KOPT-K1 (cell line): ENCODE results near the gene CISD3.
A peak's percentile ranks its signal among the peaks of the same experiment; 100 is the strongest.

Experiments used
- H3K27ac ChIP-seq: fragments of 200-600 bp; sonication (generic); 2 replicates; pipeline ENCODE4 v1.5.1; 2016; ENCODE audit warnings: antibody characterized with exemption, mild to moderate bottlenecking, low read depth, low read length; ENCODE audit not compliant: poor library complexity, severe bottlenecking
- H3K36me3 ChIP-seq: fragments of 200-600 bp; sonication (generic); 2 replicates; pipeline ENCODE4 v1.5.1; 2017; ENCODE audit warnings: antibody characterized with exemption, mild to moderate bottlenecking, low read length, moderate library complexity; ENCODE audit not compliant: insufficient read depth
- H3K9me3 ChIP-seq: fragments of 200-600 bp; sonication (generic); 2 replicates; pipeline ENCODE4 v1.5.1; 2017; ENCODE audit warnings: antibody characterized with exemption, low read length, mild to moderate bottlenecking; ENCODE audit not compliant: insufficient read depth, poor library complexity, severe bottlenecking

The CISD3 gene

DNA sequence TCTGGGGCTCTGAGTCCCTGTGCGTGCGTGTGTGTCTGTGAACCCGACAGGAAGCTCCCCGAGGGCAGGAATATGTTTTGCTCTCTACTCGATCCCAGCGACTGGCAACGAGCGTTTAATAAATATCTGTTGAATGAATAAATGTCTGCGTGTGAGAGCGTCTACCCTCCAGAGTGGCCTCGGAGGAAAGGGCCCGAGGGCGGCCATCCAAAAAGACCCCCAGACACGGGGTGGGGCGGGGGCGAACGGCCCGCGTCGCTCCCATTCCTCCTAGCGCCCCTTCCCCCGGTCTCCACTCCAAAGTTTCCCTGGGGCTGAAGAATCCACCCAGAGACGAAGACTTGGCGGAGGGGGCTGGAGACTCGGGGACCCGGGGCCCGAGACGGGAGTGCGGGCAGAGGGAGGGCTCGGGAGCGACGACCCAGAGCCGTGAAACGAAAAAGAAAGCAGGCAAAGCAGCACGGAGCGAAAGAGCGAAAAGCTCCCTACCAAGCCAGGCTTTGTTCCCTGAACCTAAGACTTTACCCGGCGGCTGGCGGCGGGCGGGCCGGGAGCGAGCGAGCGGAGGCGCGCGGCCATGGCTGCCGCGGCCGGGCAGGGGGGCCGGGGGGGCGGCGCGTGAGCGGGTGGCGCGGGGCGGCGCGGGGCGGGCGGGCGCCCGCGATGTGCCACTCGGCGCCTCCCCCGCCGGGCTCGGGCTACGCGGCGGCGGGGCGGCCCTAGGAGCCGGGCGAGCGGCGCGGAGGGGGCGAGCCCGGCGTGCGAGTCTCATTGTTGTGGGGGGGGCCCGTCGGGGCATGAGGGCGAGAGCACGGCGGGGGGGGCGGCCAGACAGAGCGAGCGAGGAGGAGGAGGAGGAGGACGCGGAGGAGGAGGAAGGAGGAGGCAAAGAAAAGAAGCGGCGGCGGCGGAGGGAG, 25.3 kb upstream of the CISD3 start, which contains the start of gene MLLT6:
Gene MLLT6, plus strand, starts transcription at position 668 of the 917 bp plus-strand sequence. CDS start 360 bp downstream, outside the sequence.
- Histone ChIP-seq H3K27ac (peak within 1 kb of the TSS; percentile 97), H3K9me3 (no peaks in the 10 kb centered on the region), H3K36me3 (peaks cover 28% of the 10 kb centered on the region)

DNA sequence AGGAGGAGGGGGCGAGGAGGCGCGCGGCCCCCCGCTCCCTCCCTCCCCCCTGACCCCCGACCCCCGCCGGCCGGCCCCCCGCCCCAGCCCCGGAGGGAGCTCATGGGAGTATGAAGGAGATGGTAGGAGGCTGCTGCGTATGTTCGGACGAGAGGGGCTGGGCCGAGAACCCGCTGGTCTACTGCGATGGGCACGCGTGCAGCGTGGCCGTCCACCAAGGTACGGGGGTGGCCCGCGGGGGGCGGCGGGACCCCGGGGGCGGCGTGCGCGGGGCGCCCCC, 24.7 kb upstream of the CISD3 start:
- Histone ChIP-seq H3K36me3 (peaks cover 34% of the 10 kb centered on the region), H3K27ac (peak overlapping the region; percentile 97), H3K9me3 (no peaks in the 10 kb centered on the region)

DNA sequence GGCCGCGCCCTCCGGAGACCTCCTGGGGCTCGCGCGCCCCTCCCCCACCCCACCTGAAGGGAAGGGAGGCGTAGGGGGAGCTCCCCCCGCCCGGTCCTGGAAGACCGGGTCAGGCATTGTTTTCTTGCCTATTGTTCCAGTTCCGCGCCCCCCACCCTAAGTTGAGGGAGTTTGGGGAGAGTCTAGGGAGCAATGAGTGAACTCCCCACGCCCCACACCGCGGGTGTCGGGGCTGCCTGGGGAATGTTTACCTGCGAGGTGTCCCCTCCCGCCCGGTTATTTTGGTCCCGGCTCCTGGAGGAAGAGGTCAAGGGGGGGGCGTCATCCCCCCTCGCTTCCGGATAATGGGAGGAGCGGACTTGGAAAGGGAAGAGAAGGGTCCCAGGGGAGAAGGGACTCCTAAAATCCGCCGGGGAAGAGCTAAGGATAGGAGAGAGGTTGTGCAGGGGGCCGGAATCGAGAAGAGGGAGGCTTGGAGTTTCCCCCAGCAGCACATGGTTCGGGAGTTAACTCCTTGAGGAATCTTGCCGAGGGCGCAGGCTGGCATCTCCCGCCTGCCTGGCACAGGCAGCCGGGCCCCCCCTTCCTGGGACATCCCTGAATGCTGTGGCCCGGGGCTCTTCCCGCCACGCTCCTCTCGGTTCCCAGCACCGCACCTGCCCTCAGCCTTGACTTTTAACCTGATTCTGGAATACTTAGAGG, 24.2 kb upstream of the CISD3 start:
- H3K27ac ChIP-seq = peak overlapping the region; percentile 97
- H3K36me3 ChIP-seq = peaks cover 39% of the 10 kb centered on the region
- no peaks in the 10 kb centered on the region for H3K9me3 ChIP-seq

DNA sequence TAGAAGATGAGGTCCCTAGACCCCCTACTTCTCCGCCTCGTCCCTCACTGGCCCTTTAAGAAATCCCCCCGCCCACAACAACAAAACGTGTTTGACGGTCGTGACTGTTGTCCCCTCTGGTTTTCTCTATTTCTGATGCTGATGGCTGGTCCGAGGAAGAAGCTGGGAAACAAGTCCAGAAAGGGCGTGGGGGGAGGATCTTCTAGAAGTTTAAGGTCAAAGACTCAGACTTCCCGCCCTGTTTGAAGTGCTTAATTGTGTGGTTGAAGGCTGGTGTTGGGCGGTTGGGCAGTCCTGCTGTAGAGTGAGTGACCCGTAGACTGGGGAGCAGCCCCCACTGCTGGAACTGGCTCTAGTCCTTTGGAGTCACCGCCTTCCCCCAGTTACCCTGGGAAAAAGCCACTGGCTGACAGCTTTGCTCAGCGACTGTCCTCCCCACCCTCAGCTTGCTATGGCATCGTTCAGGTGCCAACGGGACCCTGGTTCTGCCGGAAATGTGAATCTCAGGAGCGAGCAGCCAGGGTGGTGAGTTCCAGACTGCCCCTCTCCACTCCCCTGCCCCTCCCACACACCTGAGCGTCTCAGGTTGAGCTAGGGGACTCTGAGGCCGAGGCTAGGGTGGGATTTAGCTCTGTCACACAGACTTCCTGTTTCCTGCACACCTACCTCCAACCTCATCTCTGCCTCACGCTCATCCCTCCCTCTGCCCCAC, 23.5 kb upstream of the CISD3 start:
- no peaks in the 10 kb centered on the region for H3K9me3 ChIP-seq
- peak overlapping the region; percentile 97 for H3K27ac ChIP-seq
- H3K36me3 ChIP-seq = peaks cover 46% of the 10 kb centered on the region

DNA sequence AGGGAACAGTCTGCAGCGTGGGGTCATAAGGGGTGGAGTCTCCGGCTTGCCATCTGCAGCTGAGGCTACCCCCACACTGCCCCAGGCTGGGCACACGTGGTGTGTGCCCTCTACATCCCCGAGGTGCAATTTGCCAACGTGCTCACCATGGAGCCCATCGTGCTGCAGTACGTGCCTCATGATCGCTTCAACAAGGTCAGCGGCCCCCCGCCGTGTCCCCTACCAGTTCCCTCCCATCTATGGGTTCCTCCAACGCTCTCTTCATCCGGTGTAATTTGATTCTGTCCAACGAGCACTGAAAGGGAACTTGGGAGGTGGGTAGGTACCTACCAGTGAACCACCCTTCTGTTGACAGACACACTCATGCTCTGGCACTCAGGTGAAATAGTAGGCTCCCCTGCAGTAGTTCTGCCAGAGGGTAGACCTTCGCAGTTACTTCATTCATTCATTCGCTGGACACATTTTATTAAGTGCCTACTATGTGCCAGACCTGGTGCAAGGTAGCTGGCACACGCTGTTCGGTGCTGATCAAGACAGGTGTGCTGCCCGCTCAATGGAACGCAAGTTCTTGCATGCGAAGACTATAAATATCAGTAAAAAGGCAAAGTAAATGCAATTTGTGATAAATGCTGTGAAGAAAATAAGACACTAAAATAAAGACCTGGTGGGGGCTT, 22.3 kb upstream of the CISD3 start:
- Histone ChIP-seq H3K36me3 (peaks cover 57% of the 10 kb centered on the region), H3K27ac (no peak overlapping the region), H3K9me3 (no peaks in the 10 kb centered on the region)

DNA sequence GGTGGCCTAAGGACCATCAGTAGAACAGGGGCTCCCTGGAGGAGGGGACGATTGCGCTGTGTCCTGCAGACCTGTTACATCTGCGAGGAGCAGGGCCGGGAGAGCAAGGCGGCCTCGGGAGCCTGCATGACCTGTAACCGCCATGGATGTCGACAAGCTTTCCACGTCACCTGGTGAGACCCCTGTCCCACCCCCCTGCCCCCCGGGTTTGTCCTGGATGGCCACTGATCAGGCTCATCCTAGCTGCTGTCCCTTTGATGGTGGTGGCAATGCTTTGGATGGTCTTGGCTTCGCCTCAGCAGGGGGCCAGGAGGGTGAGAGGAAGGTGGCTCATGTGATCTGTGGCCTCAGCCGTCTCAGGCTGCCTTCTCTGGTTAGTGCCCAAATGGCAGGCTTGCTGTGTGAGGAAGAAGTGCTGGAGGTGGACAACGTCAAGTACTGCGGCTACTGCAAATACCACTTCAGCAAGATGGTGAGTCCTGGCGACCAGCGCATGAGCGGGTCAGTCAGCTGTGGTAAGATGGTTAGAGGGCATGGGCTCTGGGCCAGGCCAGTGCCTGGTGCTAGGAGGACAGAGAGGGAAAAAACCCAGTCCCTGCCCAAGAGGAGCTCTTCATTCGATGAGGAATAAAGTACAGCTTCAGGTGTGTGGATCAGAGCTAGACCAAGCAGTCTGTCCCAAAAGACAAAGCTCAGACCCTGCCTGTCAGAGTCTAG, 20.9 kb upstream of the CISD3 start:
- Histone ChIP-seq H3K27ac (no peak overlapping the region), H3K9me3 (no peaks in the 10 kb centered on the region), H3K36me3 (peaks cover 72% of the 10 kb centered on the region)

DNA sequence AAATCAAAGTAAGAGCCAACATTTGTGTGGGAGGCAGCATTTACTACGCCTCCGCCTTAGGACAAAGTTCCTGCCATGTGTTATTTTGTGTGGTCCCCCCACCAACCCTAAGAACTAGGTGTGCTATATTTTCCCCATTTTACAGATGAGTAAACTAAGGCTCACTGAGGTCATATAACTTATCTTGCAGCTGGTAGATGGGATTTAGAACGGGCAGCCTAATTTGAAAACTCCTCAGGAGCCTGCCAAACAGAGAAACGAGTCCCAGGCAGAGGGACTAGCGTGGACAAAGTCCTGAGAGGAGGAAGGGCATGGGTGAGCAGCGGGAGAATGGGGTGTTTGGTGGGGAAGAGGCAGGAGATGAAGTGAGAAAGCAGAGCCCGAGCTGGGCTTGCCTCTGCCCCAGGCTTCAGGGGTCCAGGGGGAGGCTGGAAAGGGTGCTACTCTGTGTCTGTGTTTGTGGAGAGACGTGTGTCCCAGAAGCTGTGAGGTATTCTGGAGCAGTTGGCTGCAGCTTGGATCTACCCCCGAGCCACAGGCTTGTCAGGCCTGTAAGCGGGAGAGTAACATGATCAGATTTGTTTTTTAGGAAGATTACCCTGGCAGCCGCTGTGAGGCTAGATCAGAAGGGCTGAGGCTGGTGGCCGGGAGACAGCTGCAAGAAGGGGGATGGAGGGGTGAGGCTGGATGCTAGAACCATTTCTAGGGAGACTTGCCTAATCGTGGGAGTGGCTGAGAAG, 20.1 kb upstream of the CISD3 start:
- Histone ChIP-seq H3K27ac (no peak overlapping the region), H3K9me3 (no peaks in the 10 kb centered on the region), H3K36me3 (peaks cover 80% of the 10 kb centered on the region)

DNA sequence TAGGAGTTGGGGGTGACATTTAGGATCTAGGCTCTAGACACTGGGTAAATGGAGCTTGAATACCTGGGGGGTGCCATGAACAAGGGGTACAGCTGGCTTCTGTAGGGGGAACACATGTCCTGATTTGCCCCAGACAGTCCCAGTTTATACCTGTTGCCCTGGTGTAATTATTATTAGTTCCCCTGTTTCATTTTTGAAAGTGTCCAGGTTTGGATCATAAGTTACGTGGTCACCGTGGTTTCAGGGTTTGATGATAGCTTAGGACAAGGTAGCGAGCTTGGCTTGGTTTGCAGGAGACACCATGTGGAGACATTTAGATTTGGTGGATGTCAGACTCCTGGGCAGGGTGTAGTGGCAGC, 19.6 kb upstream of the CISD3 start:
- Histone ChIP-seq H3K27ac (no peak overlapping the region), H3K36me3 (peaks cover 85% of the 10 kb centered on the region), H3K9me3 (no peaks in the 10 kb centered on the region)

DNA sequence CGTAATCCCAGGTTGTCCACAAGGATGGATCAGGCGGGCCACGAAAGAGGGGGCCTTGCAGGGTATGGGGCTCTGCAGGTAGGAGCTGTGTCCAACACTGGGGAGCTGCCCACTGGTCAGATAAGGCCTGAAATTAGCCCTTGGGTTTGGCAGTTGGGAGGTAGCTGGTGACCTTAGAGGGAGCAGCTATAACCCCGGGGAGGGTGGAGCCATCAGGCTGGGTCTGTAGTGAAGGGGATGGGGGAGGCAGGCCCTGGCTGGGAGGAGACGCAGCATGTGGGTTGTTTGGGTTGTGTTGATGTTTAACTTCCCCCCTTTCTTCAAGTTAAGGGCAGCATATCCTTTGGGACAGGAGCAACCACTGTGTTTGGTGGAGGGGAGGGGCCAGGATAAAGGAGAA, 19.2 kb upstream of the CISD3 start:
- no peaks in the 10 kb centered on the region for H3K9me3 ChIP-seq
- peaks cover 89% of the 10 kb centered on the region for H3K36me3 ChIP-seq
- peak overlapping the region; percentile 19 for H3K27ac ChIP-seq

DNA sequence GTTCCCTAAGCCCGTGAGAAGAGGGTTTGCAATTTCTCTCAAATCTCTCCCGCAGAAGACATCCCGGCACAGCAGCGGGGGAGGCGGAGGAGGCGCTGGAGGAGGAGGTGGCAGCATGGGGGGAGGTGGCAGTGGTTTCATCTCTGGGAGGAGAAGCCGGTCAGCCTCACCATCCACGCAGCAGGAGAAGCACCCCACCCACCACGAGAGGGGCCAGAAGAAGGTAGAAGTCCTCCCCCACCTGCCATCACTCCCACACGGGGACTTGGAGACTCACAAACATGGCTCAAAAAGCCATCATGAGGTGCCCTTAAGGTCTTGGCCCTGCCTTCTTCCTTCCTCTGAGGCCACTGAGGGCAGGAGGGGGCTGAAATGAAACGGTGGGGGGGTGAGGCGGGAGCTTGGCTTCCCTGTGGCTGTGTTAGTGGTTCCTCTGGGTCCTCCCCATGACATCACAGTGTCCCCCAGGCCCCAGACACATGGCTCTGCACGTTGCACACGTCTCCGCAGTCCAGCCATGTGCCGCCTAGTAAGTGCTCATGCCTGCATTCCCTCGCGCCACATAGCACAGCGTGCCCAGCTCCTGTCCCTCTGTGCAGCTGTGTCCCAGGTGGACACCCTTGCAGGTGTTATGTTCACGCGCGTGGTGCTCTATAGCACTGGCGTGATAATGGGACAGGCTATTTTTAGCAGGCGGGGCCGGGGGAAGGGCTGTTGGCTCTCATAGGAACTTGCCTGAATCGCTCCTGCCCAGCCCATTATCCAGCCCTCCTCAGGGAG, 18.2 kb upstream of the CISD3 start:
- Histone ChIP-seq H3K27ac (peak overlapping the region; percentile 19), H3K36me3 (peaks cover 99% of the 10 kb centered on the region), H3K9me3 (no peaks in the 10 kb centered on the region)

DNA sequence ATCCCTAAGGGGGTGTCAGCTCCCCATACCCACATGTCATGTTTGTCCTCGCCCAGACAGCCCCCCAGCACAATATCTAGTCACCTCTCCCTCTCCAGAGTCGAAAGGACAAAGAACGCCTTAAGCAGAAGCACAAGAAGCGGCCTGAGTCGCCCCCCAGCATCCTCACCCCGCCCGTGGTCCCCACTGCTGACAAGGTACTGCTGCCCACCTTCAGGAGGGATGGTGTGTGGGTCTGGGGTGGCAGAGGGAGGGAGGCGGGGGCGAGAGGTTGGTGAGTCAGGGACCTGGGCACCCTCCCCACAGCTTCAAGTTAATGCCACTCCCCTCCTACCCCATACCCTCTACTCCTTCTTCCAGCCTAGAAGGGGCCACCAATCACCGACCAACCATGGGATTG, 17.5 kb upstream of the CISD3 start:
- peaks cover 100% of the 10 kb centered on the region for H3K36me3 ChIP-seq
- no peak overlapping the region for H3K27ac ChIP-seq
- H3K9me3 ChIP-seq = no peaks in the 10 kb centered on the region

DNA sequence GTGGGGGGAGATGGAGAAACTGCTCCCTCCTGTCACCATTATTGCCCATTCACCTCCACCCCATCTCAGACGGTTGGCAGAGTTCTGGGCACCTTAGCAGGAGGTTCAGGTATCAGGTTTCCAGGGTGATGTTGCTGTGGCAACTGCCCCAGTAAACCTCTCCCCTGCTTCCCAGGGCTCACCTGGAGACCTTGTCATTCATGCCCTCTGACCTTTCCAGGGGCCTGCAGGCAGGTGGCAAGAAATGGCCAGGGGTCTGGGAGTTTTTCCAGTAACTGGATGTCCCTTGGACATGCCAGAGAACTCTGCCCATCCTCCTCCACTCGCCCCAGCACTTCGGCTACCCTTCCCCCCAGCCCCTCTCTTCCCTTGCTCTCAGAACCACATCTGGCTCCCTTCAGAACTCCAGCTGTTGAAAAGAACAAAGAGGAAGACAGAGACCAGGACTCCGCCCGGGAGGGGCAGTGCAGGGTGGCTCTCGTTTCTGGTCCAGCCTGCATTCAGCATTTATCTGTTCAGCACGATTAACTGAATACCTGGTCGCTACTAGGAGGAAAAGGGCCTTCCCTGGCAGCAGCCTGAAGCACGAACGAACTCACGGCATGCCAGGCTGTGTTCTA, 16.6 kb upstream of the CISD3 start:
- peaks cover 100% of the 10 kb centered on the region for H3K36me3 ChIP-seq
- H3K27ac ChIP-seq = no peak overlapping the region
- H3K9me3 ChIP-seq = no peaks in the 10 kb centered on the region
